DOHH2 (cell line): ENCODE results near the gene SKOR2.

Source experiments
- H3F3A ChIP-seq: fragments of 200-600 bp; sonication (generic), shearing (Covaris generic); 2 replicates; pipeline ENCODE4 v1.6.0; 2016; ENCODE audit warnings: antibody characterized with exemption, mild to moderate bottlenecking; ENCODE audit not compliant: control insufficient read depth, insufficient read depth
- H3K27ac ChIP-seq: fragments of 200-600 bp; sonication (generic); 2 replicates; pipeline ENCODE4 v1.5.1; 2014; ENCODE audit warnings: low read depth, mild to moderate bottlenecking, low read length, moderate library complexity
- H3K27me3 ChIP-seq: fragments of 200-600 bp; sonication (generic); 2 replicates; pipeline ENCODE4 v1.6.1; 2014; ENCODE audit warnings: mild to moderate bottlenecking, low read length, mixed read lengths; ENCODE audit not compliant: control insufficient read depth
- H3K36me3 ChIP-seq: fragments of 200-600 bp; sonication (generic); 2 replicates; pipeline ENCODE4 v1.6.1; 2014; ENCODE audit warnings: mild to moderate bottlenecking, low read length, moderate library complexity, mixed read lengths; ENCODE audit not compliant: control insufficient read depth
- H3K4me1 ChIP-seq: fragments of 200-600 bp; sonication (generic); 2 replicates; pipeline ENCODE4 v1.6.1; 2014; ENCODE audit warnings: mild to moderate bottlenecking, low read length, mixed read lengths; ENCODE audit not compliant: control insufficient read depth
- H3K4me2 ChIP-seq: fragments of 200-600 bp; sonication (generic); 2 replicates; pipeline ENCODE4 v1.6.0; 2014; ENCODE audit warnings: mild to moderate bottlenecking, low read length, moderate library complexity
- H3K4me3 ChIP-seq: fragments of 200-600 bp; sonication (generic); 2 replicates; pipeline ENCODE4 v1.5.1; 2014; ENCODE audit warnings: mild to moderate bottlenecking, low read length, mixed read lengths
- H3K79me2 ChIP-seq: fragments of 200-600 bp; sonication (generic); 2 replicates; pipeline ENCODE4 v1.6.1; 2014; ENCODE audit warnings: mild to moderate bottlenecking, low read length, mixed read lengths; ENCODE audit not compliant: control insufficient read depth
- H3K9me2 ChIP-seq: fragments of 200-600 bp; sonication (generic); replicated peaks from 2 replicates; pipeline ENCODE4 v1.6.1; 2014; ENCODE audit warnings: mild to moderate bottlenecking, low read length, mixed read lengths; ENCODE audit not compliant: control insufficient read depth
- H3K9me3 ChIP-seq: fragments of 200-600 bp; sonication (generic); 2 replicates; pipeline ENCODE4 v1.6.1; 2014; ENCODE audit warnings: antibody characterized with exemption, low read length, mixed read lengths; ENCODE audit not compliant: control insufficient read depth, insufficient read depth
- H4K20me1 ChIP-seq: fragments of 200-600 bp; sonication (generic); 2 replicates; pipeline ENCODE4 v1.6.0; 2014; ENCODE audit warnings: low read depth, mild to moderate bottlenecking, antibody characterized with exemption, low read length, moderate library complexity; ENCODE audit not compliant: control insufficient read depth, insufficient read depth
- CTCF ChIP-seq: fragments of 200-600 bp; sonication (generic); IDR thresholded peaks from one replicate; pipeline ENCODE4 v1.5.1; 2014; ENCODE audit warnings: antibody characterized with exemption, mild to moderate bottlenecking, low read depth, low read length; ENCODE audit not compliant: poor library complexity, severe bottlenecking
- EZH2phosphoT487 ChIP-seq: fragments of 200-600 bp; sonication (generic); IDR thresholded peaks from 2 replicates; pipeline ENCODE4 v1.6.1; 2017; ENCODE audit warnings: borderline replicate concordance, mild to moderate bottlenecking, antibody characterized with exemption, low read length, moderate library complexity, mixed read lengths

Gene SKOR2

GRCh38 chr18:47251289-47252120, at the start of gene SKOR2:
Gene SKOR2 (minus strand): TSS chr18:47251660. CDS start chr18:47249183, 2,477 bp downstream.
- TF ChIP-seq CTCF: no peak
- Histone ChIP-seq H3K9me2 (no peaks in the 10 kb centered on the region), H3K27me3 (peaks cover 34% of the 10 kb centered on the region), H3K36me3 (no peaks in the 10 kb centered on the region), H3K79me2 (no peaks in the 10 kb centered on the region), H3F3A (no peaks in the 10 kb centered on the region), H4K20me1 (no peaks in the 10 kb centered on the region), H3K4me3 (no peak within 1 kb of the TSS), H3K27ac (no peak within 1 kb of the TSS), H3K4me2 (no peak within 1 kb of the TSS), H3K9me3 (peaks cover 6% of the 10 kb centered on the region; the same call in 1 of the 2 replicates), H3K4me1 (no peaks in the 10 kb centered on the region)

GRCh38 chr18:47296462-47296861, 45.0 kb upstream of the SKOR2 start:
- no peaks in the 10 kb centered on the region for H3K79me2 ChIP-seq
- TF ChIP-seq CTCF (no peak), EZH2phosphoT487 (no peak)
- no peaks in the 10 kb centered on the region for H3F3A ChIP-seq
- no peaks in the 10 kb centered on the region for H3K9me3 ChIP-seq
- H3K4me1 ChIP-seq: no peaks in the 10 kb centered on the region
- H3K36me3 ChIP-seq: no peaks in the 10 kb centered on the region
- H3K4me2 ChIP-seq: no peak overlapping the region
- H3K4me3 ChIP-seq: no peak overlapping the region
- H3K27me3 ChIP-seq: peaks cover 19% of the 10 kb centered on the region
- H3K9me2 ChIP-seq: no peaks in the 10 kb centered on the region
- H3K27ac ChIP-seq: no peak overlapping the region
- no peaks in the 10 kb centered on the region for H4K20me1 ChIP-seq

GRCh38 chr18:47294801-47295200, 43.3 kb upstream of the SKOR2 start:
- Histone ChIP-seq H3K4me2 (no peak overlapping the region), H3K27me3 (peaks cover 30% of the 10 kb centered on the region), H3K36me3 (no peaks in the 10 kb centered on the region), H3K27ac (no peak overlapping the region), H3K79me2 (no peaks in the 10 kb centered on the region), H3K4me1 (no peaks in the 10 kb centered on the region), H3K9me3 (no peaks in the 10 kb centered on the region), H4K20me1 (no peaks in the 10 kb centered on the region), H3F3A (no peaks in the 10 kb centered on the region), H3K4me3 (no peak overlapping the region), H3K9me2 (no peaks in the 10 kb centered on the region)
- TF ChIP-seq EZH2phosphoT487: no peak
- TF ChIP-seq CTCF: no peak
